Neural cell (in vitro differentiated cells): ENCODE data around the gene CLDND2.

Experiments used
- CTCF ChIP-seq: fragments of 450-650 bp; IDR thresholded peaks from 2 replicates; pipeline ENCODE4 v1.5.1; 2014; ENCODE audit warnings: antibody characterized with exemption, mild to moderate bottlenecking, moderate library complexity; ENCODE audit not compliant: poor library complexity, severe bottlenecking
- RAD21 ChIP-seq: fragments of 450-650 bp; conservative IDR thresholded peaks from 2 replicates; pipeline ENCODE4 v1.6.1; 2014; ENCODE audit warnings: antibody characterized with exemption, mild to moderate bottlenecking, moderate library complexity

GRCh38 chr19:51361239-51361638, 7.6 kb downstream of the CLDND2 start:
- TF ChIP-seq CTCF, result no peak
- TF ChIP-seq RAD21, result no peak
